ENCODE data around the gene ENDOU. TPM values are rescaled to one million over a fixed set of nuclear protein-coding genes. Genes with fewer than 3 reads are reported as not detected.

ENDOU gene
- total RNA-seq, 1 donor from 2014 or later, result not detected

DNA sequence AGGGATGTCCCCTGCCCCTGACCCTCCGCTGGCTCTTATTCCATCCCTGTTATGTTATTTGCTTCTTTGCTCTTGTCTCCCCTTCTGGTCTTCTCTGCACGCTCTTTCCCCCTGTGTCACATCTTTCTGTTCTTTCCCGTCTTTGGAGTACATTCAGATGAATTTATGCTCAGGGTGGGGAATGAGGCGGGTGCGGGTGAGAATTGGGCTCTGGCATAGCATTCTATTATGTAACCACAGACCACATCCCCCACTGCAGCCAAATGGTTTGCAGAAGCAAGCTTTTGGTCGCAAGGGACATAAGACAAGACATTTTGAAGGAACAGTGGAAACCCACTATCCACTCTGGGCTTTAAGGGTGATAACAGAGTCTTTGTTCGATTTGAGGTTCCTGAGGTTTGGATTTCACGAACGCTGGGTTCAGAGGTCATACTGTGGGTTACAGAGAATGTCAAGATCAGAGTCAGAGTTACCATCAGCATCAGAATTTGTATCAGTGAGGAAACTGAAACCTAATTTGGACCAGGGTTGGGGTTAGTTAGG lies 3.8 kb downstream of the ENDOU start:
- no peak for DNase-seq (ENCODE audit: low spot score)

DNA sequence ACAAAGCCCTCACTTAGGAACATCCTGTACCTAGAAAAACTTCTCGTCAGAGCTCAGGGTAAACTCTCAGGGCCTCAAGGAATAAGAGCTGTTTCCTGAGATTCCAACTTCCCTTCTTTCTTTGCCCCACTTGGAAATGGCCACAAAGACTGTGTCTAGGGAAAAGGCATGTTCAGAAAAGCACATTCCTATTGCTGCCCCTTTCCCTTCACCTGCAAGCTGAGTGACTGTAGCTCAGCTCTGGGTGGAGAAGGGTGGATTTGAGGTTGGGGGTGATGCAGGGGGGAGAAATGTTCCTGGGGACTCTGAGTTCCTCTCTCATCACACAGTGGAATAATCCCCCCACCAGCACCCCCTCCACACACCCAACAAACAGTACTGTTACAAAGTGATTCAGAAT lies 6.8 kb downstream of the ENDOU start:
- DNase-seq (ENCODE audit: low spot score), result no peak

DNA sequence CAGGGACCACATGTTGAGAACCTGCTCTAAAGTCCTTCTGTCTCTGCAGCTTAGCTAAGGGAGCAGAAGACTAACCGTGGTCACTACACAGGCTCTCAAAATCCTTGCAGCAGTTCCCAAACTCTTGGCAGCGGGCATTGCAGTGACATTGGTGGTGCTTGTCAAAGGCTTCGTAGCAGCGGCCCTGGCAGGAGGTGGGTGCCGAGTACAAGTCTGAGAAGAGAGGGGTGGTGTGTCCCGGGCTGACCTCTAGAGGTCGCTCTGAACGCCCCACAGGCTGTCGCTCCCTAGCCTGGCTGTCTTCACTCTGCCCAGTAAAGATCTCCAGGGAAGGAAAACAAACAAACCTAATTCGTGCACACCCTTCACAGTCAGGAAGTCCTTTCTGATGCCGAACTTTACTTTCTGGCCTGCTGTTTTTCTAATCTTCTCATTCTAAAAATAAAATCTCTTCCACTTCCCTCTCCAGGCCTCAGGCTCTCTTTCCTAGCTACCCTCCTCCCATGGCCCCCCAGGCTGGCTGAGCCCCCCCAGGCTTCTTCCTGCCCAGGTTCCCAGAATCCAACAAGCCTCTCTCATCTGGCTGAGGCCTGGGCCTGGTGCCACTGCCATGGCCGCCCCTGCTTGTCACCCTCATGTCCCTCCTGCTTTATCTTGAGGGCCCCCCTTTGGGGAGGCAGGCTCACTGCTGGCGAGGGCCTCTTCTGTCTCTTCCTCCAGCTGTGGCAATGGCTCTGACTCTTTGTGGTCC lies 7.7 kb downstream of the ENDOU start:
- peak; percentile 79 for DNase-seq (ENCODE audit: low spot score)

DNA sequence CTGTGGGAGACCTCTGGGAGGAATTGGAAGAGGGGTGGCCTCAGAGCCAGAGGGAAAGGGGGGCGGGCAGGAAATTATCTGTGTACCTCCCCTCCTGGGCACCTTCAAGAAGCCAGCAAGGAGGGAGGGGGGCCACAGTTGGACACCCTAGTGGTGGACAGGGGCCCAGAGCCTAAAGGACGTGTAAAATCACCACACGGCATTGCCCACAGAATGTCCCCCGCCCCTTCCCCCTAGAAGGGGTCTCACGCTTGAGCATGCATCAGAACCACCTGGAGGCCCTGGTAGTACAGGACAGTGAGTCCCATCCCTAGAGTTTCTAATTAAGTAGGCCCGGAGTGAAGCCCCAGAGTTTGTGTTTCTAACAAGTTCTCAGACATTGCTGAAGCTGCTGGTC lies 8.2 kb downstream of the ENDOU start:
- no peak for DNase-seq (ENCODE audit: low spot score)

DNA sequence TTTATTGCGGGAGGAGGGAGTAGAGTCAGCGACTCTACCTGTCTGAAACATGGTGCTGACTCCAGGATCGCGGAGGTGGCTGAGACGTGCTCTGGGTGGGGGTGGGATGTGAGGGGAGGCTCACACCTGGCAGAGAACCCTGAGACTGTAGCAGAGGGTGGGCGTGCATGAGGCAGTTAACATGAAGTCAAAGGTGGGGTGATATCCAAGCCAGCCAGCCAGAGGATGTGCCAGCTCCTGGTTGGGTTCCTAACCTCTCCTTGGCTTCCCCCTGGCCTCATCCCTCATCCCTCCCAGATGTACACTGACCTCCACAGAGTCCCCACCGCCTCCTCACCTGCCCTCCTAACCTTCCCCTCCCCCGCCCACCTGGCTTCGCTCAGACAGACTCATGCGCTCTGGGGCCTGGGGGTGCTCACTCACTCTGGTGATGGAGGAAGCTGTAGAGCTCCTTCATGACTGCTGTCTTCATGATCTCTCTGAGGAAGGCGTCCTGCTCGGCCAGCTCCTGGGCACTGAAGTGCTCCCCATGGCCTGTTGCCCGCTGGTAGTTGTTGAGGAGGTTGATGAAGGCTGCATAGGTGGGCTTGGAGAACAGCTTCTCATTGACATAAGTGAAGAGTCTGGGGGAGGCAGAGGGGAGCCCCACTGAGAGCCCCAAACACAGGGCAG lies 9.3 kb downstream of the ENDOU start:
- no peak for DNase-seq (ENCODE audit: low spot score)

GRCh38 chr12:47715393-47715876 lies 9.9 kb downstream of the ENDOU start:
- peak; percentile 83 for DNase-seq (ENCODE audit: low spot score)

- DNase-seq (ENCODE audit: low spot score), result no peak
These were observed 10.4 kb downstream of the ENDOU start for GRCh38 chr12:47714826-47715386.

GRCh38 chr12:47712171-47712570 lies 13.1 kb downstream of the ENDOU start:
- no peak for DNase-seq (ENCODE audit: low spot score)

GRCh38 chr12:47711448-47711847 lies 13.8 kb downstream of the ENDOU start:
- no peak for DNase-seq (ENCODE audit: low spot score)

DNA sequence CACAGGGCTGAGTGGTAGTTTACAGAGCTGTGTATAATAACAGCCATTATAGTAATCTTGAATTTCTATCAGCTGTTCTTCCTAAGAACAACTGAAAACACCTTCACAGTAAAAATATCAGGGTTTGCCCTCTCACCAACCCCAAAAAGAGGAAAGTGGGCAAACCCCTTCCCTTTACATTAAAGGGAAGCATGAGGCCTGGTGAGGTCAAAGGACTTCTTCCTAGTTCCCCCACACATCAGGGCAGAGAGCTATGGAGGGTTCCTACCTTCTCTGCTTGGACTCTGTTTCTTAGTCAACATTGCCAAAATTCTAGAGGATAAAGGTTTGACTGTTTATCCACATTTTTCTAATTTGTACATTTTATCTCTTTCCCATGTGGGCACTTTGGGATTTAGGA lies 15.0 kb downstream of the ENDOU start:
- no peak for DNase-seq (ENCODE audit: low spot score)

- no peak for DNase-seq (ENCODE audit: low spot score)
These were observed 15.6 kb downstream of the ENDOU start for GRCh38 chr12:47709671-47710070.

GRCh38 chr12:47709237-47709636 lies 16.1 kb downstream of the ENDOU start:
- DNase-seq (ENCODE audit: low spot score), result no peak

GRCh38 chr12:47707905-47708543 lies 17.3 kb downstream of the ENDOU start:
- no peak for DNase-seq (ENCODE audit: low spot score)

DNA sequence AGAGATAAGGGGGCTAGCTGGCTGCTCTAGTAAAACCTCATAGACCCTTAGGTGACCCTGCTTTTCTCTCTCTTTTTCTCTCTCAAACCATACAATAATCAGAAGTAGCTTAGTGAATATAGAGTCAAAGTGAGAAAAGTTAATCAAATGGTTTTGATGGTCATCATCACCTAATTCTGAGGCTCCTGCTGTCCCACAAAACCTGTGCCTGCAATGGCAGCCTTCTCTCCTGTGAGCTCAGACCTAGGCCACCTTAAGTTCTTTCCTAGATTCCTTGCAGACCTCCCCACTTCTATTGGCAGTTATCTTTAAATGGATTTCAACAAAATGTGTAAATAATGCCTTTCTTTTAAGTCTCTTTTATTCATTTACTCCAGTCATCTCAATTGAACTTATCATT lies 17.9 kb downstream of the ENDOU start:
- DNase-seq (ENCODE audit: low spot score), result no peak

DNA sequence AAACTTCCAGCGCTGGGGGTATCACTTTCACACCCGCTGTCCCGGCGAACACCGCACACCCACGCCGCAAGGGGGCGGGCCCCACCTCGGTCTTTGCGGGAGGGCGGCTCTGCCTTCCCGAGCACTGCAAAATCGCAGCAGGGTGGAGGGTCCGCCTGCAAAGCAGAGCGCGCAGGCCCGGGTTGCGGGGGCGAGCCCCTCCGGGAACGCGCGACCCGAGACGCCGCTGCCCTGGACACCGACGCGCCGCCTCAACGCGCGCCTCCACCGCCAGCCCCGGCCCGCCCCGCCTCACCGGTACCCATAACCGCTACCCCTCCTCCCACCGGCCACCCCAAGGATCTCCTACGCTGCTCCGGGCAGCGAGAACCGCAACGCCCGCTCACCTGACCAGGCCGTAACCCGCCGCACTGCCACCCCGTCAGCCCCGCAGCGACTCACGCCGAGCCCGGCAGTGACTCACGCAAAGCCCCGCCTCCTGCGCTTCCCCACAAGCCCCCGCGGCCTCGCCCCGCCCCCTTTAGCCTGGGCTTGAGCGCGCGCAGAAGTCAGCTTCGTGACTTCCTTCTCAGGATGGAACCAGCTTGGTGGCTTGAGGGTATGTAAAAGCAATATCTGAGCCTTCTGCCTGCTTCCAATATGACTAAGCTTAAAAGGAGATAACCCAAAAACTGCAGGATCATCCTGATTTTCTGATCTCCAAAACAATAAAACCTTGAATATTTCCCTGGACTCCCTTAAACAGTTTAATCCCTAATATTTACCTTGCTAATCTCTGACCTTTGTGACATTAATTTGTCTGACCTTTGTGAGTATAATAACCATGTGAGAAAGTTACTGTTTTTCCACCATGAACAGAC lies 19.5 kb downstream of the ENDOU start, which contains the start of gene RPAP3:
Gene RPAP3, minus strand, starts transcription at position 465 of the 860 bp plus-strand sequence. CDS start 3,190 bp downstream, outside the sequence.
- DNase-seq (ENCODE audit: low spot score), result peak; percentile 96

DNA sequence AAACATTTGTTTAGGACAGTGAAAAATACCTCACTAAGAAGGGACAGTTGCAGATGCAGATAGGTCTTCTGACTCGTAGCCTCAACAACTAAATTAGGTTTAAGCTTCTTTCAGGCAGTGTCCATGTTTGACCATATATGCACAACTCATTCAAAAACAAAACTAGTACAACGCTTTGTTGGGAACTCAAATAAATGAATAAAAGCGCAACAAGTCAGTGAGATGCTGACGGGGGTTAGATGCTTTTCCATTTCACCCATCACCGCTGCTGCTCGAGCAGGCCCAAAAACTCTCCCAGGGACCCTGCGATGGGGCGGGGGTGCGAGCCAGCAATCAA lies 20.1 kb downstream of the ENDOU start:
- DNase-seq (ENCODE audit: low spot score), result no peak

GRCh38 chr12:47704719-47705118 lies 20.6 kb downstream of the ENDOU start:
- no peak for DNase-seq (ENCODE audit: low spot score)

- DNase-seq (ENCODE audit: low spot score), result no peak
These were observed 25.0 kb downstream of the ENDOU start for GRCh38 chr12:47700263-47700662.

GRCh38 chr12:47698631-47699030 lies 26.7 kb downstream of the ENDOU start:
- DNase-seq (ENCODE audit: low spot score), result no peak

DNA sequence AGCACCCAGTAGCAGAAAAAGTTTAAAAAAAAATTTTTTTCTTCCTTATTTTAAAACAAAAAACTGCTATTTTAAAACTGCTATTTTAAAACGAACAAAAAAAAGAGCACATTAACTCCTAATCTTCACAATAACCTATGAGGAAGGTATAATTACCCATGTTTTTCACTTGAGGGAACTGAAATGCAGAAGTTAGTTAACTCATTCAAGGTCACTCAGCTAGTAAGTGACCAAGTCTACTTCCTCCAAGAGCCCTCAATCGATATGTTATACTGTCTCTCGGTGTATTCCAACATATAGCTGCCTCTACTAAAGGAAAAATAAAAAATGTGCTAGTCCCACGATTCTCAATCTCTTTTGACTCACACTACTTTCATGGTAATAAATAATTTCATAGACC lies 27.2 kb downstream of the ENDOU start:
- no peak for DNase-seq (ENCODE audit: low spot score)

- DNase-seq (ENCODE audit: low spot score), result no peak
These were observed 36.1 kb downstream of the ENDOU start for GRCh38 chr12:47689215-47689614.
